H1 (cell line): ENCODE measurements around the gene DTD1. TPM values are rescaled to one million over a fixed set of nuclear protein-coding genes. Genes with fewer than 3 reads are reported as not detected.

Source experiments
- CTCF ChIA-PET: fragments of 300-600 bp; sonication (Branson Sonifier 250); formaldehyde crosslinking; loops from one replicate; lab custom pipeline; 2021; ENCODE audit not compliant: partially characterized antibody; lab: Charles Lee
- POLR2A ChIA-PET: fragments of 300-600 bp; sonication (Branson Sonifier 250); formaldehyde crosslinking; loops from one replicate; lab custom pipeline; 2021; ENCODE audit warnings: inconsistent platforms; ENCODE audit not compliant: partially characterized antibody; lab: Charles Lee
- DNase-seq, 2 experiments: peaks; one replicate each; pipeline versions ENCODE4 v3.0.0 to v3.0.0-alpha.2; 2010 to 2022; ENCODE audit warnings: low spot score in 2 of 2, low read depth in 1 of 2, mixed read lengths in 1 of 2
- FAIRE-seq: peaks from 2 replicates; lab custom pipeline; 2011; peaks lifted over from hg19 to GRCh38; lab: Jason Lieb, UNC
- H2AFZ ChIP-seq: 2 replicates; pipeline ENCODE4 v1.8.1; 2012; ENCODE audit warnings: low read length, inconsistent platforms
- H2AK5ac ChIP-seq: 2 replicates; pipeline ENCODE4 v1.6.1; 2013; ENCODE audit warnings: low read depth, low read length
- H2BK120ac ChIP-seq: replicated peaks from 2 replicates; pipeline ENCODE3; 2013; ENCODE audit warnings: low read depth, low read length, inconsistent platforms
- H2BK12ac ChIP-seq: 2 replicates; pipeline ENCODE4 v1.6.1; 2013; ENCODE audit warnings: low read depth, low read length
- H2BK15ac ChIP-seq: 2 replicates; pipeline ENCODE4 v1.6.1; 2013; ENCODE audit warnings: low read length
- H2BK20ac ChIP-seq: 2 replicates; pipeline ENCODE4 v1.6.1; 2013; ENCODE audit warnings: low read length
- H2BK5ac ChIP-seq: 2 replicates; pipeline ENCODE4 v1.6.1; 2013; ENCODE audit warnings: low read depth, low read length
- H3K14ac ChIP-seq: 2 replicates; pipeline ENCODE4 v1.6.1; 2013; ENCODE audit warnings: inconsistent platforms; ENCODE audit not compliant: insufficient read length
- H3K18ac ChIP-seq: 2 replicates; pipeline ENCODE4 v1.6.1; 2013; ENCODE audit warnings: low read length; ENCODE audit errors: extremely low read depth
- H3K23ac ChIP-seq: 2 replicates; pipeline ENCODE4 v1.6.1; 2013; ENCODE audit warnings: inconsistent platforms; ENCODE audit not compliant: insufficient read length
- H3K23me2 ChIP-seq: 2 replicates; pipeline ENCODE4 v1.6.1; 2013; ENCODE audit warnings: low read depth, low read length
- H3K27ac ChIP-seq: 2 replicates; pipeline ENCODE4 v1.6.1; 2011; ENCODE audit warnings: low read depth, low read length, inconsistent platforms
- H3K27me3 ChIP-seq, 4 experiments: replicated peaks in 1 of 4; 1 replicate in 1 of 4; 2 replicates in 3 of 4; pipeline versions ENCODE4 v1.6.1 to v1.8.1; 2011 to 2013; ENCODE audit warnings: low read length in 3 of 4, mild to moderate bottlenecking in 3 of 4, inconsistent platforms in 2 of 4, mixed read lengths in 2 of 4, moderate library complexity in 1 of 4; ENCODE audit not compliant: control insufficient read depth in 3 of 4, insufficient read depth in 3 of 4; ENCODE audit errors: extremely low read depth in 1 of 4
- H3K36me3 ChIP-seq, 4 experiments: 2 replicates each; pipeline versions ENCODE4 v1.6.1 to v1.8.1; 2011 to 2013; ENCODE audit warnings: mild to moderate bottlenecking in 4 of 4, low read length in 3 of 4, moderate library complexity in 2 of 4, control low read depth in 1 of 4, inconsistent platforms in 1 of 4; ENCODE audit not compliant: insufficient read depth in 4 of 4, control insufficient read depth in 2 of 4
- H3K4ac ChIP-seq: replicated peaks from 2 replicates; pipeline ENCODE3; 2013; ENCODE audit warnings: low read length, low read depth, mixed read lengths, inconsistent platforms; ENCODE audit not compliant: insufficient read length
- H3K4me1 ChIP-seq, 4 experiments: replicated peaks in 1 of 4; 1 replicate in 1 of 4; 2 replicates in 3 of 4; pipeline versions ENCODE4 v1.6.1 to v1.8.1; 2011 to 2013; ENCODE audit warnings: low read length in 3 of 4, inconsistent platforms in 2 of 4, mixed read lengths in 1 of 4; ENCODE audit not compliant: insufficient read depth in 4 of 4, control insufficient read depth in 3 of 4
- H3K4me2 ChIP-seq, 2 experiments: 2 replicates each; pipeline versions ENCODE4 v1.6.1 to v1.8.1; 2011 to 2013; ENCODE audit warnings: low read depth in 2 of 2, low read length in 2 of 2, control low read depth in 1 of 2, inconsistent platforms in 1 of 2, mild to moderate bottlenecking in 1 of 2; ENCODE audit not compliant: insufficient read depth in 1 of 2
- H3K4me3 ChIP-seq, 4 experiments: fragments of 200-600, 300-600 bp in 1 of 4; sonication (generic), shearing (Covaris generic), sonication (Bioruptor Twin) in 1 of 4; 2 replicates each; pipeline versions ENCODE4 v1.5.1 to v1.8.1; 2011 to 2016; ENCODE audit warnings: low read length in 4 of 4, low read depth in 3 of 4, control low read depth in 2 of 4, inconsistent platforms in 2 of 4, mild to moderate bottlenecking in 2 of 4, mixed read lengths in 1 of 4, moderate library complexity in 1 of 4; ENCODE audit not compliant: insufficient read depth in 2 of 4; ENCODE audit errors: extremely low read depth in 1 of 4
- H3K56ac ChIP-seq: replicated peaks from 2 replicates; pipeline ENCODE3; 2013; ENCODE audit warnings: low read depth, mild to moderate bottlenecking, mixed read lengths, low read length, inconsistent platforms; ENCODE audit not compliant: insufficient read length
- H3K79me1 ChIP-seq: 2 replicates; pipeline ENCODE4 v1.6.1; 2013; ENCODE audit warnings: low read depth, low read length, control low read depth
- H3K79me2 ChIP-seq, 2 experiments: 2 replicates each; pipeline versions ENCODE4 v1.6.1 to v1.8.1; 2012 to 2013; ENCODE audit warnings: low read length in 2 of 2, mild to moderate bottlenecking in 2 of 2, inconsistent platforms in 1 of 2; ENCODE audit not compliant: insufficient read depth in 2 of 2, control insufficient read depth in 1 of 2
- H3K9ac ChIP-seq, 4 experiments: replicated peaks in 1 of 4; 1 replicate in 1 of 4; 2 replicates in 3 of 4; pipeline versions ENCODE4 v1.6.1 to v1.8.1; 2011 to 2013; ENCODE audit warnings: low read depth in 3 of 4, low read length in 3 of 4, control low read depth in 2 of 4, mild to moderate bottlenecking in 2 of 4, moderate library complexity in 2 of 4, inconsistent platforms in 1 of 4; ENCODE audit errors: extremely low read depth in 1 of 4
- H3K9me3 ChIP-seq, 2 experiments: 2 replicates each; pipeline versions ENCODE4 v1.6.1 to v1.8.1; 2012 to 2013; ENCODE audit warnings: mild to moderate bottlenecking in 2 of 2, moderate library complexity in 2 of 2, control low read depth in 1 of 2, inconsistent platforms in 1 of 2, low read depth in 1 of 2, low read length in 1 of 2, mixed read lengths in 1 of 2; ENCODE audit not compliant: insufficient read depth in 2 of 2
- H4K20me1 ChIP-seq, 2 experiments: replicated peaks in 1 of 2; 2 replicates each; pipeline versions ENCODE3 to v1.8.1; 2011 to 2013; ENCODE audit warnings: inconsistent platforms in 2 of 2, low read length in 2 of 2, mild to moderate bottlenecking in 1 of 2; ENCODE audit not compliant: insufficient read depth in 2 of 2, control insufficient read depth in 1 of 2
- H4K5ac ChIP-seq: 2 replicates; pipeline ENCODE4 v1.6.1; 2013; ENCODE audit warnings: low read length, low read depth, mixed read lengths, inconsistent platforms; ENCODE audit not compliant: insufficient read length
- H4K8ac ChIP-seq: 2 replicates; pipeline ENCODE4 v1.8.0; 2013; ENCODE audit warnings: mild to moderate bottlenecking, moderate library complexity, low read length, inconsistent platforms; ENCODE audit not compliant: insufficient read depth; ENCODE audit errors: extremely low read depth
- H4K91ac ChIP-seq: replicated peaks from 2 replicates; pipeline ENCODE3; 2013; ENCODE audit warnings: low read length, mixed read lengths, inconsistent platforms; ENCODE audit not compliant: insufficient read length
- ASH2L ChIP-seq: fragments of 200-600, 300-600 bp; sonication (generic); IDR thresholded peaks from one replicate; pipeline ENCODE4 v1.7.1; 2017; ENCODE audit warnings: low read length
- BACH1 ChIP-seq: IDR thresholded peaks from 2 replicates; pipeline ENCODE4 v1.6.1; 2012; ENCODE audit warnings: low read length, improper control_type of control experiment
- BRCA1 ChIP-seq: IDR thresholded peaks from 2 replicates; pipeline ENCODE4 v1.6.1; 2012; ENCODE audit warnings: low read depth, low read length, improper control_type of control experiment
- CEBPB ChIP-seq: IDR thresholded peaks from 2 replicates; pipeline ENCODE4 v1.6.1; 2012; ENCODE audit warnings: low read depth, low read length
- KDM4A ChIP-seq: IDR thresholded peaks from one replicate; pipeline ENCODE4 v1.7.1; 2012; ENCODE audit warnings: low read depth, mild to moderate bottlenecking, moderate library complexity, low read length, inconsistent platforms; ENCODE audit not compliant: severe bottlenecking
- PHF8 ChIP-seq: fragments of 200-600 bp; sonication (generic); conservative IDR thresholded peaks from 2 replicates; pipeline ENCODE4 v1.7.1; 2012; ENCODE audit warnings: low read depth, mild to moderate bottlenecking, inconsistent platforms, low read length, moderate library complexity
- RAD21 ChIP-seq, 2 experiments: IDR thresholded peaks in 1 of 2; conservative IDR thresholded peaks in 1 of 2; 2 replicates each; pipeline ENCODE4 v1.6.1; 2011; ENCODE audit warnings: low read depth in 2 of 2, low read length in 2 of 2, improper control_type of control experiment in 1 of 2, inconsistent platforms in 1 of 2, mild to moderate bottlenecking in 1 of 2, moderate library complexity in 1 of 2
- SIX5 ChIP-seq: IDR thresholded peaks from 2 replicates; pipeline ENCODE4 v1.6.1; 2011; ENCODE audit warnings: mild to moderate bottlenecking, low read depth, low read length
- SRF ChIP-seq: IDR thresholded peaks from 2 replicates; pipeline ENCODE4 v1.6.1; 2011; ENCODE audit warnings: mild to moderate bottlenecking, low read depth, low read length, moderate library complexity
- SUZ12 ChIP-seq: fragments of 200-600 bp; sonication (generic); IDR thresholded peaks from 2 replicates; pipeline ENCODE4 v1.6.1; 2012; ENCODE audit warnings: mild to moderate bottlenecking, inconsistent platforms, low read length, moderate library complexity, mixed read lengths
- WGBS, 2 experiments: shearing (Covaris generic) in 1 of 2; methylation state at CpG; one replicate each; pipeline versions ENCODE4 v1.1.6 to v1.1.7; 2013 to 2015; ENCODE audit warnings: low lambda C conversion rate in 2 of 2, mixed read lengths in 2 of 2, inconsistent platforms in 1 of 2, low coverage in 1 of 2, missing lambda C conversion rate in 1 of 2; ENCODE audit not compliant: insufficient replicate concordance in 2 of 2, insufficient coverage in 1 of 2, insufficient read length in 1 of 2; ENCODE audit errors: extremely low coverage in 1 of 2, missing lambda C conversion rate in 1 of 2; 5-methylcytosine and 5-hydroxymethylcytosine counted together
- polyA plus RNA-seq, 7 experiments: library from polyadenylated mRNA; depleted of rRNA in 3 of 7; stranded (reverse) in 5 of 7; unstranded in 2 of 7; fragments of >200 nt in 5 of 7; fragments of 200-250 nt in 2 of 7; gene quantifications; 1 replicate in 5 of 7; 2 replicates in 1 of 7; 4 replicates in 1 of 7; pipeline versions ENCODE4 v1.2.1 to v1.2.3, GENCODE V29; 2011 to 2013; ENCODE audit warnings: missing spikeins in 2 of 7, mixed read lengths in 2 of 7
- total RNA-seq: library from RNA; stranded (reverse); fragmentation: NEBNext Ultra II Directional; extraction: Animal tissue kit (Norgen Biotek cat#: 25700); gene quantifications from 2 replicates; pipeline ENCODE4 v1.2.1, GENCODE V29; 2021

The DTD1 gene
- total and polyA plus RNA-seq, 2 of the 8 experiments (the other 6 are each of a cell fraction or from before 2014, with no cell fraction given) = 49.7 to 66.6 TPM

GRCh38 chr20:18728165-18728869 is 140.5 kb downstream of the DTD1 start:
- H3K4me3 ChIP-seq = no peak overlapping the region

More at GRCh38 chr20:18728165-18728869, 140.5 kb downstream of the DTD1 start:
- no peak overlapping the region for H3K18ac ChIP-seq
- POLR2A ChIA-PET = no interaction called here
- no peaks in the 10 kb centered on the region for H3K27me3 ChIP-seq
- no peak overlapping the region for H2AK5ac ChIP-seq
- no peak for FAIRE-seq
- H3K79me2 ChIP-seq = no peaks in the 10 kb centered on the region
- no peak overlapping the region for H2AFZ ChIP-seq
- CTCF ChIA-PET = interaction anchor here (0.9 to 1.0 kb wide), 2 partner anchors 10 to 96 kb away, joined by 3 read pairs; no protein-coding TSS in a partner anchor
- WGBS, 2 experiments = 78% methylated on average over 8 of the region's 8 CpGs; no CpG with 5 or more reads in 1 of the 2 experiments
- H3K14ac ChIP-seq = no peak overlapping the region
- no peaks in the 10 kb centered on the region for H3K36me3 ChIP-seq
- no peak overlapping the region for H4K8ac ChIP-seq
- H3K23ac ChIP-seq = no peak overlapping the region
- H4K91ac ChIP-seq = no peak overlapping the region
- TF ChIP-seq BRCA1 (no peak), SRF (no peak), SIX5 (no peak), BACH1 (no peak), RAD21 (IDR thresholded peaks at IDR 0.05 in 1 of 2, conservative IDR thresholded peaks at IDR 0.05 in 1 of 2; ENCODE audit: low read depth in 2 of 2, low read length in 2 of 2) (no peak), KDM4A (no peak), CEBPB (no peak), PHF8 (no peak), ASH2L (no peak), SUZ12 (no peak)
- peaks cover 0 to 5% (median 1%) of the 10 kb centered on the region in 4 experiments; a peak in 3 of 7 replicates for H3K4me1 ChIP-seq
- no peak for DNase-seq
- H2BK20ac ChIP-seq = no peak overlapping the region
- no peak overlapping the region for H3K4ac ChIP-seq
- H3K9ac ChIP-seq = no peak overlapping the region
- H4K20me1 ChIP-seq = peaks cover 0 to 3% of the 10 kb centered on the region in 2 experiments
- no peak overlapping the region for H2BK12ac ChIP-seq
- no peaks in the 10 kb centered on the region for H3K23me2 ChIP-seq
- H3K56ac ChIP-seq = no peak overlapping the region
- H4K5ac ChIP-seq = no peak overlapping the region
- no peak overlapping the region for H2BK120ac ChIP-seq
- H2BK5ac ChIP-seq = no peak overlapping the region
- H3K27ac ChIP-seq = no peak overlapping the region
- H2BK15ac ChIP-seq = no peak overlapping the region
- peaks cover 5% of the 10 kb centered on the region; the same call in 1 of the 2 replicates for H3K79me1 ChIP-seq
- no peak overlapping the region for H3K4me2 ChIP-seq
- H3K9me3 ChIP-seq = no peaks in the 10 kb centered on the region
